Fibroblast of skin of abdomen (primary cell): ENCODE results near the gene RABEP1.
A peak's percentile ranks its signal among the peaks of the same experiment; 100 is the strongest.

Experiments
- DNase-seq: peaks from one replicate; pipeline ENCODE4 v3.0.0-alpha.2; 2013

The RABEP1 gene

DNA sequence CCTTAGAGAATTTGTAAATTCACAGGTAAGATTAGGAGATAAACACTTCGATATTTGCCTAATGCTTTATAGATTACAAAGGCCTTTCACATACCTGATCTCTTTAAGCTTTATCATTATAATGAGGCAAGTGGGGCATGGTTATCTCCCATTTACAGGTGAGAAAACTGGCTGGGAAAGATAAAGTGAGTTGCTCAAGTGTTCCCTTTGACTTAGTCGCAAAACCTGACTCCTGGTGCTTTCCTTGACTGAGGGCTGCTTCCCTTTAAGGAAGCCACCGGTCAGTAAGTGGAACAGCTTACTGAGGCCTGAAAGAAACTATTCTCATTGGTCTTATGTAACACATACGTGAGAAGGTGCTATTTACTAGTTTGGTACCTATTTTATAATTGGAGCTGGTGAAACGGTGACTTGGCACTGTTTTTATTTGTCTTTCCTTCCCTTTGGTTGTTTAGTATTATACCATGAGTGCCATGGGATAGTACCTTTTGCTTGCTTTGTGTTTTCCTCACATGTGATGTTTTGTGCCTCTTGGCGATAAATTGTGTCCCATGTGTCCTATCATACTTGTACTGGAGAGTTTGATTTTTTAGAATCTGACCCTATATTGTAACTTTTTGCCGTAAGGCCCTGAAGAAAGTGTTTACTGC is 80.2 kb downstream of the RABEP1 start:
- DNase-seq = no peak

DNA sequence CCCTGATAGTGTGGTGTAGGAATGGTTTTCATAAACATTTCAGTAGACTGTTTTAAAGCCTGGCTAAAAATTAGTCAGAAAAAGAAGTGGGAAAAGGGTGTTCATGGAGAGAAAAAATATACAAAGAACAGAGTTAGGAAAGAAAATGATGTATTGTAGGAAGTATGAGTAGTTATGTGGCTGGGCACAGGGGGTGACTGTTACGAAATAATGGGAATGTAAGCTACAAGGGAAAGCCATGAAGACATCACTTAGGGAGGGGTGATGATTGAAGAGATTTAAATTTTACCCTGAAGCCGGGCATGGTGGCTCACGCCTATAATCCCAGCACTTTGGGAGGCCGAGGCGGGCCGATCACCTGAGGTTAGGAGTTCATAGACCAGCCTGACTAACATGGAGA is 82.1 kb downstream of the RABEP1 start:
- peak; percentile 36 for DNase-seq

DNA sequence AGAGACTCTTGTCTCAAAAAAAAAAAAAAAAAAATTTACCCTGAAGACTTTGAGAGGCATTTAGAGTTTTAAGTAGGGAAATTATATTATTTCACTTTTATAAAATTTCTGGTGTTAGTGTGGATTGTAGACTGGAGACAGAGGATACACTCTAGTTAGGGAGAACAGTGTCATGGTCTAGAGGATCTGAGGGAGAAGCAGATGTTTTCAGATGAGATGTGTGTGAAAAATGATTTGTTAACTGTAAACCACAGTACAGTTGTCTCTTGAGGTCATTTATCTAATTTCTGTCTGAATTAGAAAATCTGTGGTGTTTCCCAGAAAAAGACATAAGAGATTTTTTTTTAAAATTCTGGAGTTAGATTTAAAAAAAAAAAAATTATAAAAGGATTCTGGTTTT is 82.6 kb downstream of the RABEP1 start:
- no peak for DNase-seq

DNA sequence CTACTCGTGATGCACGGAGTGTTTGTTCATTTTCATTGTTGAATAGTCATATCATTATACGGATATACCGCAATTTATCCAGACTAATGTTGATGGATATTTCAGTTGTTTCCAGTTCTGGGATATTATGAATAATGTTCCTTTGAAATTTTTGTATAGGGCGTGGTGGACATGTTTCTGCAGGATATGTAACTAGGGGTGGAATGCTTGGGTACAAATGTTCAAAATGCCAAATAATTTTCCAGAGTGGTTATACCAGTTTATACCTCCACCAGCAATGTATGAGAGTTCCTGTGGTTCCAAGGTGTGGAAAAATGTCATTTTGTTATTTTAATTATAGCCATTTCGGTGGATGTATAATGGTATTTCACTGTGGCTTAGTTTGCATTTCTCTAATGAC is 83.7 kb downstream of the RABEP1 start:
- DNase-seq = no peak

DNA sequence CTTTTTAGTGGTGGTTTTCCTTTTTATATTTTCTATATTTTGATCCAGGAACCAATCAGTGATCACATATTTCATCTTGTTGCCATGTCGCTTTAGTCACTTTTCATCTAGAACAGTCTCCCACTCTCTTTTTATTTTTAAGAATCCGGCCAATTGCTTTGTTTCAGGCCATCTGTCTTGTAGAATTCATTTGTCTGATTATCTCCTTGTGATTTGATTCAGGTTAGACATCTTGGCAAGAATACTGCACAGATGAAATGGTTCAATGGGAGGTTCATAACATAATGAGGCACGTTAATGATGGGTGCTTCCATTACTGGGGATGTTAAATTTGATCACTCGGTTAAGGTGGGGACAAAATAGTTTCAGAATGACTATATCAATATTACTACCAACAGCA is 88.3 kb downstream of the RABEP1 start:
- DNase-seq = no peak

DNA sequence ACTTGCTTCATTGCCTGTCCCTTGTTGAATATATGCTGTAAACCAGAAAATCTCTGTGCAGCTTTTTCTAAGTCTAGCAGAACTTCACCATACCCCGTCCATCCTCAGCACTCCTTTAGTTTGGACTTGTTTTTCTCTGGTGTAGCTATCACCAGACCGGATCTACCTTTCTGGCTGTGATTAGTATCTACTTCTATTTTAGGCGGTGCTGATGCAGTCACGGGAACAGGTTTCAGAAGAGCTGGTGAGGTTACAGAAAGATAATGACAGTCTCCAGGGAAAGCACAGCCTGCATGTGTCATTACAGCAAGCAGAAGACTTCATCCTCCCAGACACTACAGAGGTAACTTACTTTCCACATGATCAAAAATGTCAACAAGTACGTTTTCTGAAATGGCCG is 91.0 kb downstream of the RABEP1 start:
- DNase-seq = no peak

DNA sequence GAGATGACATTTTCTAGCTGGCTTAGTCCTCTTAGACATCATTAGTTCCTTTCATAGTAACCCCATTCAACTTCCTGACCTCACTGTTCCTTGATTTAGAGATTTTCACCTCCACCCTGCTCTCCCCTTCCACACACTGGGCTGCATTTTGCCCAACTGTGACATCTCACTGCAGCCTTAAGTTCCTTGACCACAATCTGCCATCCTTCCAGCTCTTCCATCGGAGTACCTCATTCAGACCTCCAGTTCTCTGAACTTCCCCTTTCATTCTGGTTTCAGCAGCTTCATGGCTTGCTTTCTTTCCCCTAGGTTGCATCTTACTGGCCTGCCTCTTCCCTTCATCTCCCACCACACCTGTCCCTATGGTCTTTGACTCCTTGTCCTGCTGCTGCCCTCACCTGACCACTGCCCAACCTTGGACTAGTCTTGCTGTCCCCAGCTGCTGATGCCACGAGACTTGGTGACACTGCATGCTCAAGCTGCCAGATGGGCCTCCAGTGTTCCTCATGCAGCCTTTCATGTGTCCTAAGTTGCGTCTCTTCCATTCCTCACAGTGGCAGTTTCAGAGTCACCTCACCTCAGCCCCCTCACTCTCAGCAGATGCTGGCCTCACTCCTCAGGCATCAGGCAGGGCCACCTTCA is 96.6 kb downstream of the RABEP1 start:
- DNase-seq = no peak

DNA sequence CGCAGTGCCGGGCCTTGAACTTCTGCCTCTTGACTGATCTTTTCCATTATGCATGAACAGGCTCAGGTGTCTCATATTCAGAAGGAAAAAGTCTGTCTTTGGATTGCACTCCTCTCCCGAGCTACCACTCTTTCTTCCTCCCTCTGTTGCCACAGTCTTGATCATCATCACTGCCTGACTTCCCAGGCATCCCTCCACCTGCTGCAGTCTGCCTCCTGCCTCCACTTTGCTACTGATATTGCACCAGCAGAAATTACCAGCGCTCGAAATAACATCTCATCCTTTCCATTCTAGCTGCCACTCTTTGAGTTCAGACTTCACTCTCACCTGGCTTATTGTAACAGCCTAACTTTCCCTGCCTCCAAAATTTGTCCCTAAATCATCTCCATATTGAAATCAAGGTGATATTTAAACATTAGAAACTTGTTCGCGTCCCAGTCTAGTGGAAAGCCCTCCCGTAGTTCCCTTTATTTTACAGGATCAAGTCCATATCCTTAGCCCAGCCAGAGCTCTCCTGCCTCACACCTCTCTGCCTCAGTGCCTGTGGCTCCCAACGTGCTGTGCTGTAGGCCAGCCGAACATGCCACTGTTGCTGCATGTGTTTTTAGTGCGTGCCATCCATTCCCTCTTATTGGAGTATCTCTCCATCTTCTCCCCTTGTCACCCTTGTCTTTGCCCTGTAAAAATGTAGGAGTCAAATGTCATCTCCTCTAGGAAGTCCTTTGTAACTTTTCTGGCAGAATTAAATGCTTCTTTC is 97.4 kb downstream of the RABEP1 start:
- no peak for DNase-seq

DNA sequence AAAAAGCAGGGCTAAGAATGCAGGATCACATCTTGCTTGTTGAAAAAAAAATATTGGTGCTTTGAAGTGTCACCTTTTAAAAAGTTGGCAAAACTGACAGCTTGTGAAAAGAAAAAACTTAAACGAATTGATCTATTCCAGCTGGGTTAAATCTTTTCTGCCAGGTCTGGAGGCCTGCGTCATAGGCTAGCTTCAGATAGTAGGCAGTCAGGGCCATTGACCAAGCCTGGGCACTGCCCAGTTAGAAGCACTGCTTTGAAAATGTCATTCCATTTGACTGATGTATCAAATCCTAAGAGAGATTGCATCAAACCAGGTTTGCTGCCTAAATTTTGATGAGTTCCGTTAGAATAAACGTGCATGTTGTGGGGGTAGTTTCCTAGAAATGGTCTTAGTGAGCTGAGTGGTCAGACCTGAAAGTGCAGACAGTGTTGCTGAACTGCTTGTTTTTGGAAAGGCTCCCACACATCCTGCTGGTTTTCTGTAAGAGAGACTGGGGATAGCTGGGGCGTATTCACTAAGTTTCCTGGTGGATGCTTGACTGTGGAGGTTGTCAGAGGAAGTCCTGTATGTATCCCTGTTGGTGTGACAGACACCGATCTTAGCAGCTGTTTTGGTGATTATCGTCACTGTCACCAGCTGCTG is 98.5 kb downstream of the RABEP1 start:
- DNase-seq = no peak

DNA sequence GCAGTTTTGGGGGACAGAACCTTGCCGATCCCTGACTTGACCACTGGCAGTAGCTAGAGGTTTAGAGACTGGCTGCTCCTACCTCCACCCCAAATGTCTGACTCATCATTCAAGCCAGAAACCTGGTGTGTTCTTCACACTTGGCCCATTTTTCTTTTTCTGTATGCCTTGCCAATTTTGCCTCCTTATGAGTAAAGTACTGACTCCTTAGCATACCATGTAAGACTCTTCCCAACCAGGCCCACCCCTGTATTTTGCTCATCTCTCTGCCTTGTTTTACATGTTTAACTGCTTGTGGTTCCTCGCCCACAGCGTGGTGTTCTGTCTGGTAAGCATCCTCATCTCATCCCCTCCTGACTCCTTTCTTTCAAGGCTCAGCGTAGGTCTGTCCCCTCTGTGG is 99.5 kb downstream of the RABEP1 start:
- DNase-seq = peak; percentile 13

DNA sequence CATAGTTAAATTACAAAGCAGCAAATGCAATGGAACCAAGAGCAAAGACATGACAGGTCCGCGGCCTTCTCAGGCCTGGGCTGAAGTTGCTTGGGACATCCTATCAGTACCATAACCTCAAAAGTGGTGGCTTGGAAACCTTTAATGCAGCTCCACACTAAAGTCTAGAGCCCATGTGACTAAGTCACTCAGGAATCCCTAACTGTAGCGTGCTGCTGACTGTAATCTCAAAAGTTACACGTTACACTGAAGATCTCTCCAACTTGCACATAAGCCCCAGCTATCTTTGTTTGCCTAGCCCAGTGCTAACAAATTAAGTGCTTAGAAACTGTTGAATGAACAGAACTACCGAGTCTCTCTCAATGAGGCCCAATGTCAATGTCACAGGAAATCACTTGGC is 109.6 kb downstream of the RABEP1 start:
- no peak for DNase-seq

DNA sequence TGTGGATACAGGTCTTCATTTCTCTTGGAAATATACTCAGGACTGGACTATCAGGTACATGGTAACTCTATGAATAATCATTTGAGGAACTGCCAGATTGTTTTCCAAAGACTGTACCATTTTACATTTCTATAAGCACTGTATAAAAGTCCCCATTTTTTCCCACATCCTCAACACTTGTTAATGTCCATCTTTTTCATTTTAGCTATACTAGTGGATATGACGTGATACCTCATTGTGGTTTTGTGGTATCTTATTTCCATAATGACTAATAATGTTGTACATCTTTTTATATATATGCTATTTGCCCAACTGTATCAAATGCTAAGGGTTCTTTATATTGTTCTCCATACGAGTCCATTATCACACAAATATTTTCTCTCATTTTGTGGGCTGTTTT is 114.5 kb downstream of the RABEP1 start:
- DNase-seq = no peak

DNA sequence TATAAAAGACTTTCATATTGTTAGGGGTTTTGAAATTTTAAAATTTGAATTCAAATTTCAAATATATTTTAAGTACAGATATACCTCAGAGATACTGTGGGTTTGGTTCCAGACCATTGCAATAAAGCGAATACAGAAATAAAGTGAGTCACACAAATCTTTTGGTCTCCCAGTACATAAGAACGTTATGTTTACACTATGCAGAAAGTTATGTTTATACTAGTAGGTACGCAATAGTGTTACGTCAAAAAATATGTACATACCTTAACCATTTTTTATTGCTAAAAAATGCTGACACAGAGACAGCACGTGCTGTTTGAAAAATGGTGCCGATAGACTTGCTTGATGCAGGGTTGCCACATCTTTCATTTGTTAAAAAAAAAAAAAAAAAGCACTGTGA is 117.7 kb downstream of the RABEP1 start:
- DNase-seq = no peak

DNA sequence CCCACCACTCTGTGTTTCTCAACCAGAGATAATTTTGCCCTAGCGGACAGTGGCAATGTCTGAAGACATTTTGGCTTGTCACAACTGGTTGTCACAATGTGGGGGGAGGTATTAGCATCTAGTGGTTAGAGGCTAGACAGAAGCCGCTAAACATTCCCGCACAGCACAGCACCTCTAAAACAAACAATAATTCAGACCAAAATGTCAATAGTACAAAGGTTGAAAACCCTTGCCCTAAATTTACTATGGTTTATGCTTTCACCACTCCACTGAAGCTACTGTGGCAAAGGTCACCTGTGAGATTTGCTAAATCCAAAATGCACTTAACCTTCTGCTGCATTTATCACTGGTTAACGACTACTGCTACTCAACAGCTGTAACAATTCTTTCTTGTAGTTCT is 123.3 kb downstream of the RABEP1 start:
- DNase-seq = no peak

DNA sequence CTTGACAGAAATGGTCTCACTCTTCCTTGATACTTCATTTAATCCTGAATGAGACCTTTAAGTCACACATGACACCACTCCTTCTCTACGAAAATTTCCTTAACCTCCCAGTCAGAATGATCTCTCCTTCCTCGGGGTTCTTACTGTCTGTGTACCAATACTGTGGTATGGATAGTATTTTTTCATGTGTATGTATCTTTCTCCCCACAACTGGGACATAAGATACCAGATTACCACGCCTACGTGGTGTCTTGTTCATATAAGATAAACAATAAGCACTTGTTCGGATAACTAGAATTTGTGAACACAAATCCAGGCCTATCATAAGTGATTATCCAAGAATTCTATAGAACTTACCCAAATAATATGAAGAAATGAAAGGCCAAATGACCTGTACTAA is 126.1 kb downstream of the RABEP1 start:
- no peak for DNase-seq

DNA sequence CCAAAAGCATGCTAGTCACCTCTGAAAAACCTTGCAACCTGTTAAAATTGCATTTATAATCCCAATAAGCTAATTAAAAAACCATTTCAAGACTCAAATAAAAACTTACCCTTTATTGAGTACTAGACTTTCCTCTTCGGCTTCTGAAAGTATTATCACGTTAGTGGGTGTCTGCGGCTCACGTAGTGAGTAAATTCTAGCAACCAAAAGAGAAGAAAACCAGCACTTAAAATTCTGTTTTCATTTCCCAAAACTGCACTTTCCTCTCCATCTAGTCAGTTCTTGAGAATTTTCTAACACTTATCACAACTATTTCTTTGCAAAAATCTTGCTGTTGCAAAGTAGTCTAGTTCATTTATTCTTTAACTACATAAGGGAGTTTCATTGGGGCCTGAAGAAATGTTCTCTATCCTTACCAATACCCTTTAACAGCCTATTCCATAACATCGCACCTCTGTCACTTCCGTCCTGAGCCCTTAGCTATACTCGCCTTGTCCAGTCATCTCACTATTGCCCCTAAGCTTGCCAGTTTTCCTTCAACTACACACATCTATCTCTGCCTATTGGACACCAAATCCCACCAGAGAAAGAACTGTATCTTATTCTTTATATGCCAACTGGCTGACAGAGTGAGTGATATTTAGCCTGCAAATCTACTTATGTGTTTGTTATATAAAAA is 128.6 kb downstream of the RABEP1 start:
- no peak for DNase-seq

DNA sequence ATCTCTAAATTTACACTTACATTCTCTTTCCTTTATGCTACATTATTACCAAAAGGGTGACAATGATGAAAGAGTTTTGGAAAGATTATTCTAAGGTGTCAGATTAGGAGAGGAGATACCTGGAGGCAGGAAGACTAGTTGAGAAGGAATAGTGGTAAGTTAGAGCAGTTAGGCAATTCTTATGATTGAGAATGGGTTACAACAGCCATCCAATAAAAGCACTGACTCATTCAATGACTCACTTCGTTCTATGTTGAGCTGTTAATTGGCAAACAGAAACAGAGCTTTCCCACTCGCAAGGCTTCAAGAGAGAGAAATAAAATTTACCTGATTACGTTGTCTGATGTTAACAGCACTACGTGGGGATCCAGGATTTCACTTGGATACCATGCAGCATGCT is 131.6 kb downstream of the RABEP1 start:
- peak; percentile 87 for DNase-seq

DNA sequence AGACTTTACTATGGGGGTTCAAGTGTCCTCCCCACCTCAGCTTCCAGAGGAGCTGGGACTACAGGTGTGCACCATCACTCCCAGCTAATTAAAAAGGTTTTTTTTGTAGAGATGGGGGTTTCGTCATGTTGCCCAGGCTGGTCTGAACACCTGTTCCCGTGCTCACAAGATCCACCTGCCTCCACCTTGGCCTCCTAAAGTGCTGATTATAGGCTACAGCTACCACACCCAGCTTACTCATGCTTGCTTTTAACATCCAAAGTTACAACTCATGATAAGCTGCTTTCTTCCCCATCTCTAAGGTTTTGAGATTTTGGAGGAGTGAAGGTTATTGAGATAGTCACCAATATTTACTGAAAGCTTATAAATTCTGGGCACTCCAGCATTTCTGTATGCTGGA is 134.8 kb downstream of the RABEP1 start:
- DNase-seq = no peak

DNA sequence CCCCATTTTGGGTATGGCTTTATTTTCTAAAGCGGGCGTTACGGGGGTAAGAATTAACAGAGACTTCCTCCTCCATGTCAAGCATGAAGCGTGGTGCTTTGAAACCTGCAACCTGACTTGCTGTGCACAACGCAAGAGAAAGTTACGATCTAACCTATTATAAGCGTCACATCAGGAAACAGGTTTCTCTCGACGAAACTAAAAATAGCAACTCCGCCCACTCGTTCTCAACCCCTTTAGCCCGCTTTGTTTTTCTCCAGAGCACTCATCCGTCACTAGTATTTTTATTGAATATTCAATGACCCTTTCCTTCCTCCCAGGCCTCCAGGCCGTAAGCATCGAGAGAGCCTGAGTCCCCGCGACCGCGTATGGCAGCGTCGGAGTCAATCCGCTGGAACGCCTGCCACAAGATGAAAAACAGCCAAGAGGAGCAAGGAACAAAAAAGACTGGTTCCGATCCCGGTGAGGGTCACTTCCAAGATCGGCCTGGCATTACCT is 136.8 kb downstream of the RABEP1 start:
- DNase-seq = no peak

DNA sequence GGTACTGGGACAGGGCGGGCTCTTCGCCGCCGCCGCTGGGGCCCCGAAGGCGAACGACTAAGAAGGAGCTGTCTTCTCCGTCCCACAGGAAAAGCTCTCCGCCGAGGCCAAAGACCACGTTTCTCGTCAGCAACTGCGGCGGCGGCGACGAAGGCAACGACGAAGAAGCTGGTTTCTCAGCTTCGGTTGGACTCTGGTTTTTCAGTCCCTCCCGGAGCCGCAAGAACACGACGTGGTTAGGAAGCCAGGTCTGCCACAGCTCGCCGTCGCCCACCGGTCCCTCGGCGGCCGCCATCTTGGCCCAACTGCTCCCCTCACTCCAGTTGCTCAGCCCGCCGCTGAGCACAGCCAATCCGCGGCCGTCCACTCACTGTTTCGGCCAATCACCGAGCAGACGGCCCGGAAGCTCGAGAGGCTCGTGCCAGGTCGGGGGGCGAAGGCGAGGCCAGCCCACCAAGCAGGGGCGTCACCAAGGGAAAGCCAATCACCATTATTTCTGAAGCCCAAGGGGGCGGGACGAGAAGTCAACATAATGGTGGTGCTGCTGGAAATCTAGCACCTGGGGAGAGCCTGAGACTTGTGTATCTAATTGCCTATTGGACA is 137.4 kb downstream of the RABEP1 start, which contains the start of gene NUP88:
Gene NUP88, minus strand, starts transcription at position 307 of the 603 bp plus-strand sequence. Its CDS starts 12 bp downstream, at position 295.
- peak; percentile 97 for DNase-seq

DNA sequence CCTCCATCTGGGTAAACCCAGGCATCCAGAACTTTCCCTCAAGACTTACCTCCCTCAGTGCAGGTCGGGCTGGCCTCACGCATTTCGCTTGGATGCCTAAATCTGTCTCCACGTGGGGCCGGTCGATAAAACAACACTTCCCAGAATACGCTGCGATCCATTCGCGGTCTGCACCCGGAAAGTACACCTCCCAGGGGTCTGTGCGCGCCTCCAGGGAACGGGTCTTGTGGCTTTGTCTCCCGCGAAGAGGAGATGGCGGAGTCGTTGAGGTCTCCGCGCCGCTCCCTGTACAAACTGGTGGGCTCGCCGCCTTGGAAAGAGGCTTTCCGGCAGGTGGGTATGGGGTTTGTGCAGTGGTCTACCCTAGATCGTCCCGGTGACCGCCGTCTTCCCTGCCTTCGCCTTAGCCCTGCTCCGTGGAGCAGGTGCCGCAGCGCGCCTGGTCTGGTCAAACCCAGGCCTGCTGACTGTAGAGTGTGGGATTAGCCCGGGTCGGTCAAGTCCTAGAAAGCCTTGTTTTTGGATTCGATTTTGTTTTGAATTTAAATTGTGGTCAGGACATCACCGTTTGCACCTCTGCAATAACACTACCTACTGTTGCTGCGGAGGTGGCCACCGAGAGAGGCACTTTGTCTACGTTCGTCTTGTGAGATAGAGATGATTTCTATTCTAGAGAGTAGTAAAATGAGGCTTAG is 138.0 kb downstream of the RABEP1 start, which contains the start of gene RPAIN:
Gene RPAIN, plus strand, starts transcription at position 224 of the 695 bp plus-strand sequence. Its CDS starts 29 bp downstream, at position 253.
- peak; percentile 83 for DNase-seq
